ENCODE measurements around the gene CACNG3. TPM values are rescaled to one million over a fixed set of nuclear protein-coding genes. Genes with fewer than 3 reads are reported as not detected.

The CACNG3 gene
- polyA plus RNA-seq, 1 donor from 2014 or later, result not detected

- Histone ChIP-seq H3K36me3 (ENCODE audit: insufficient read depth, low read length) (no peaks in the 10 kb centered on the region), H3K9ac (ENCODE audit: low read length) (no peak overlapping the region), H3K4me3 (ENCODE audit: low read length) (no peak overlapping the region), H3K79me2 (replicated peaks; ENCODE audit: insufficient read depth, low read length) (no peaks in the 10 kb centered on the region), H3K4me2 (ENCODE audit: low read length) (no peak overlapping the region), H3K9me2 (ENCODE audit: insufficient read depth, low read length) (no peaks in the 10 kb centered on the region), H4K20me1 (ENCODE audit: insufficient read depth) (no peaks in the 10 kb centered on the region), H3K27me3 (ENCODE audit: insufficient read depth, low read depth, low read length) (no peaks in the 10 kb centered on the region), H3K9me3 (ENCODE audit: low read length) (no peaks in the 10 kb centered on the region), H3F3A (ENCODE audit: insufficient read depth, low read length, poor library complexity, severe bottlenecking) (no peaks in the 10 kb centered on the region), H2AFZ (ENCODE audit: low read depth, low read length) (no peak overlapping the region), H3K27ac (ENCODE audit: low read length) (no peak overlapping the region)
- no peak for TF ChIP-seq MXI1 (conservative IDR thresholded peaks at IDR 0.05; ENCODE audit: poor library complexity, severe bottlenecking)
- no peak for TF ChIP-seq EP300 (conservative IDR thresholded peaks at IDR 0.05; ENCODE audit: poor library complexity, severe bottlenecking)
- no peak for TF ChIP-seq CTCF (IDR thresholded peaks at IDR 0.05; ENCODE audit: poor library complexity, severe bottlenecking)
- no peak for TF ChIP-seq TAF1 (IDR thresholded peaks at IDR 0.05; ENCODE audit: low read depth)
- no peak for TF ChIP-seq SMC3 (conservative IDR thresholded peaks at IDR 0.05; ENCODE audit: poor library complexity)
- no peak for TF ChIP-seq POLR2AphosphoS5 (IDR thresholded peaks at IDR 0.05)
- TF ChIP-seq EZH2 (IDR thresholded peaks at IDR 0.05; ENCODE audit: borderline replicate concordance, insufficient read depth, low read length, poor library complexity, severe bottlenecking), result no peak
- no peak for TF ChIP-seq REST (IDR thresholded peaks at IDR 0.05; ENCODE audit: borderline replicate concordance)
- no peak for TF ChIP-seq RAD21 (conservative IDR thresholded peaks at IDR 0.05)
Observed at GRCh38 chr16:24286741-24287405, 30.7 kb downstream of the CACNG3 start.

- Histone ChIP-seq H3K9me2 (ENCODE audit: insufficient read depth, low read length) (no peaks in the 10 kb centered on the region), H4K20me1 (ENCODE audit: insufficient read depth) (no peaks in the 10 kb centered on the region), H3K36me3 (ENCODE audit: insufficient read depth, low read length) (no peaks in the 10 kb centered on the region), H3K79me2 (replicated peaks; ENCODE audit: insufficient read depth, low read length) (no peaks in the 10 kb centered on the region), H3K27me3 (ENCODE audit: insufficient read depth, low read depth, low read length) (no peaks in the 10 kb centered on the region), H3K4me3 (ENCODE audit: low read length) (no peak overlapping the region), H3F3A (ENCODE audit: insufficient read depth, low read length, poor library complexity, severe bottlenecking) (no peaks in the 10 kb centered on the region), H2AFZ (ENCODE audit: low read depth, low read length) (no peak overlapping the region), H3K4me2 (ENCODE audit: low read length) (no peak overlapping the region), H3K9ac (ENCODE audit: low read length) (no peak overlapping the region), H3K9me3 (ENCODE audit: low read length) (no peaks in the 10 kb centered on the region), H3K27ac (ENCODE audit: low read length) (no peak overlapping the region)
- TF ChIP-seq EZH2 (IDR thresholded peaks at IDR 0.05; ENCODE audit: borderline replicate concordance, insufficient read depth, low read length, poor library complexity, severe bottlenecking) (no peak), REST (IDR thresholded peaks at IDR 0.05; ENCODE audit: borderline replicate concordance) (no peak), EP300 (conservative IDR thresholded peaks at IDR 0.05; ENCODE audit: poor library complexity, severe bottlenecking) (no peak), MXI1 (conservative IDR thresholded peaks at IDR 0.05; ENCODE audit: poor library complexity, severe bottlenecking) (no peak), SMC3 (conservative IDR thresholded peaks at IDR 0.05; ENCODE audit: poor library complexity) (no peak), TAF1 (IDR thresholded peaks at IDR 0.05; ENCODE audit: low read depth) (no peak), RAD21 (conservative IDR thresholded peaks at IDR 0.05) (no peak), CTCF (IDR thresholded peaks at IDR 0.05; ENCODE audit: poor library complexity, severe bottlenecking) (no peak), POLR2AphosphoS5 (IDR thresholded peaks at IDR 0.05) (no peak)
Observed at GRCh38 chr16:24288516-24288915, 32.4 kb downstream of the CACNG3 start.

Data from neural cell (in vitro differentiated cells).